Measurements from ENCODE around the gene LZTS2.
"Not testable (repeated sequence)": the region's sequence is repeated elsewhere in the genome, so short reads cannot be mapped to it uniquely, and the experiment has no call there.

Gene LZTS2

DNA sequence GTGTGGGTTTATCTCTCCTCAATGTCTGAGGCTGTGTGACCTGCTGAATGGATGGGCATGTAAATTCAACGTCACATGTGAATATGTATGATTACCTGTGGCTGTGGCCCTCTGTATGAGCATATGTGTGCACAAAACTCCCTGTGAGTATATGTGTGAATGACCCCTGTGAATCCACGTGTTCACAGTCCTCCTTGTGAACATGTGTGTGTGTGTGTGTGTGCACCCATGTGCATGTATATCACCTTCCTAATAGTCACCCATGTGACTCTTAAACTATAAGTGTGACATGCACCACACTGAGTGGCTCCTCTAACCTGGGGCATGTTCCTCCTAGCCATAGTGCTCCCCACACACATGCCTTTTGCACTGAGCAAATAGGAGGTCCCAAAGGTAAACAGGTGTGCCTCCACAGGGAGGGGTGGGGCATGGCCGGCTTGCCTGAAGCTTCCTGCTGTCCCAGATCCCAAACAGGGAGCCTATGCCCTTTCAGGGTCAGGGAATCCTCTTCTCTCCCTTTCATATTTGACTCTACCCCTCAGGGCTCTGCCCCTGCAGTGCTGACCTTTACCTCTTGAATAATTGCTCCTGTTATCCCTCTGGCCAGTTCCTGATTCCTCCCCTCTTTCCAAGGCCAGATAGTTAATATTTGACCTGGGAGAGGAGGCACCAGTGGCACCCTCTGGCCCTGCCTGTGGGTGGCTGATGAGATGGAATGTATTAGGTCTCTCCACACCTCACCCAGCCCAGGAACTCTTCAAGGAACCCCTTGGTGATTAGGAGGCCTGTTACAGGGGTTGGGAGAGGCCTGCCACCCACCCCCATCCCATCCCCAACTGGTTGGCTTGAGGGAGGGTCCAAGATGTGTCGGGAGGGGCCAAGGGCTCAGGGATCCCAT is 28.4 kb upstream of the LZTS2 start:
- TF ChIP-seq CTCF (conservative IDR thresholded peaks at IDR 0.05; ENCODE audit: low read length) = no peak
- DNase-seq (ENCODE audit: low read depth) = no peak
- no peak overlapping the region for H3K4me3 ChIP-seq (ENCODE audit: low read length)

DNA sequence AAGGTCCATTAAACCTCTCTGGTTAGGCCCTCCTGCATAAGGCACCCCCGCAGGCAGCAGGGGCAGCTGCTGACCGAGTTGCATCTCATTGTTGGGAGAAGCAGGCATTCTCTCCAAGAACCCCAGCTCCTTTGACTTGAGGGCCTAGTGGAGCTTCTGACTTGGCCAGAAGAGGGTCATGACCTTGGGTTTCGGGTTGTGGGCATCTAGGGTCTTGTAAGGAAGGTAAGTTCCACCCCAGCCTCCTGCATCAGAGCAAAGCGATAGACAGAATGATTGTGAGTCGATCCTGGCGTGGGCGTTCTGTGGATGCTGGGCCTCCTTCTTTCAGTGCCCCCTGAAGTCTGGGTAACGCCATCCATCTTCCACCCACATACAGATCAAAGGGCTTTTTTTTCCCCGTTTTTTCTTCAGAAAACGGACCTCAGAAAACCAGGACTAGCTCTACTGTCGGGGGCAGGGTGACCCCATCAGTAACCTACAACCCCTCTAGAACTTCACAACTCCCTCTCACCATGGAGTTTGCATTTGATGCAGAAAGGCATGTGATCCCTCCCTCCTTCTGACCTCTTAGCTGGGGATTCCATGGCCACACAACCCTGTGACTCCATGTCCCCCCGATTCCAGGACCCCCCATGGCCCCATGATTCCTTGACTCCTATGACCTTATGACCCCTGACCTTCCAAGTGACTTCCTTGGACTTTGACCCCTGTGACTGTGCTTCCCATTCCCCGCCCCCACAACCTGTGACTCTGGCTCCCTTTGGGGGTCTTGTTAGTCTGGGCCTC is 27.3 kb upstream of the LZTS2 start:
- no peak for TF ChIP-seq CTCF (conservative IDR thresholded peaks at IDR 0.05; ENCODE audit: low read length)
- no peak for DNase-seq (ENCODE audit: low read depth)
- no peak overlapping the region for H3K4me3 ChIP-seq (ENCODE audit: low read length)

GRCh38 chr10:100972904-100973535 is 26.6 kb upstream of the LZTS2 start:
- no peak for DNase-seq (ENCODE audit: low read depth)
- no peak for TF ChIP-seq CTCF (conservative IDR thresholded peaks at IDR 0.05; ENCODE audit: low read length)
- H3K4me3 ChIP-seq (ENCODE audit: low read length) = no peak overlapping the region

DNA sequence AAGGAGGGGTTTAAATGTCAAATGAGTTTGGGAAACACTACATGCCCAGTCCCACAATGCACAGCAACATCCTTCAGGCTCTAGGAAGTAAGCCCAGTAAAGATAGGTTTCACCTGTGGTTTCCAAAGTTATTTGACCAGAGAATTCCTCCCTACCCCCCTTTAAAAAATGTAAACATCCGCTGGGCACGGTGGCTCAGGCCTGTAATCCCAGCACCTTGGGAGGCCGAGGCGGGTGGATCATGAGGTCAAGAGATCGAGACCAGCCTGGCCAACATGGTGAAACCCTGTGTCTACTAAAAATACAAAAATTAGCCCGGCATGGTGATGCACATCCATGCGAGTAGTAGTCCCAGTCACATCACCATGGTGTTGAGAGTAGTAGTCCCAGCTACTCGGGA is 24.2 kb upstream of the LZTS2 start:
- not testable (repeated sequence) for H3K4me3 ChIP-seq (ENCODE audit: low read length); DNase-seq (ENCODE audit: low read depth)

GRCh38 chr10:100976906-100977305 is 22.7 kb upstream of the LZTS2 start:
- no peak overlapping the region for H3K4me3 ChIP-seq (ENCODE audit: low read length)
- TF ChIP-seq CTCF (conservative IDR thresholded peaks at IDR 0.05; ENCODE audit: low read length) = no peak
- DNase-seq (ENCODE audit: low read depth) = no peak

DNA sequence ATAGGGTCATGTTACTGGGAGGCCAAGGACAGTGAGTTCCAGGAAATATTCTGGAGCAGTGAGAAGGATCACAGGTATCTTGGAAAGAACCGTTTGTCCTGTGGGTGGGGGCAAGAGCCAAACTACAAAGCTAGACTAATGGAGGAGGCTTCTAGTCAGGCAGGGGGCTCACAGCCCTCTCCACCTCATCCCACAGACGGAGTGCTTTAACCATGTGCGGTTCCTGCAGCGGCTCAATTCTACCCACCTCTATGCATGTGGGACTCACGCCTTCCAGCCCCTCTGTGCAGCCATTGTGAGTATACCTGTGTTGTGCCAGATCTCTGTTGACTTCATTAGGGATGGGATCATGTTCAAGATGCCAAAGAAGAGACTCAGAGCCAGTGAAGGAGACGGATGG is 22.2 kb upstream of the LZTS2 start:
- no peak for DNase-seq (ENCODE audit: low read depth)
- H3K4me3 ChIP-seq (ENCODE audit: low read length) = no peak overlapping the region
- TF ChIP-seq CTCF (conservative IDR thresholded peaks at IDR 0.05; ENCODE audit: low read length) = no peak

DNA sequence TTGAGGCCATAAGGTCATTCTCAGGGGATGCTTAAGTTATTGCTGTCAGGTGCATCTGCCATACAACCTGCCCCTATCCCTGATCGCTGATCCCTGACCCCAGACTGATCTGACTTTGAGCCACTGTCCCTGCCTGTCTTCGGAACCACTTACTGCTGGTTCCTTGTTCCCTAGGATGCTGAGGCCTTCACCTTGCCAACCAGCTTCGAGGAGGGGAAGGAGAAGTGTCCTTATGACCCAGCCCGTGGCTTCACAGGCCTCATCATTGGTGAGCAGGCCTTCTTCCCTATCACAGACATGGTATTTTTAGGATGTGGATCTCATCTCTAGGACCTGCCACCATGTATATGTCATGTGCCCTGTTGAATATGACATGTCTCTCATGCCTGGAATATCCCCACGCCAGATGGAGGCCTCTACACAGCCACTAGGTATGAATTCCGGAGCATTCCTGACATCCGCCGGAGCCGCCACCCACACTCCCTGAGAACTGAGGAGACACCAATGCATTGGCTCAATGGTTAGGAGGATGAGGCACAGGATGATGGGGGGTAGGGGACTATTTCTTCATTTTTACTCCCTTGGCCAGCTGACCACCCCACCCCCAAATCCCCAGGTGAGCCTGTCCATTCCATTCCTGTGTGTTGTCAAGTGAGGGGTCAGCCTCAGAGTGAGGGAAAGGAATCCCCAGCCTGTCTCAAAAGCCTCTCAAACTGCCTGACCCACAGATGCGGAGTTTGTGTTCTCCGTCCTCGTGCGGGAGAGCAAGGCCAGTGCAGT is 21.3 kb upstream of the LZTS2 start:
- H3K4me3 ChIP-seq (ENCODE audit: low read length) = no peak overlapping the region
- no peak for TF ChIP-seq CTCF (conservative IDR thresholded peaks at IDR 0.05; ENCODE audit: low read length)
- DNase-seq (ENCODE audit: low read depth) = no peak

Data from AG10803 (cell line).